ENCODE results near the gene S100A16. TPM values are rescaled to one million over a fixed set of nuclear protein-coding genes. Genes with fewer than 3 reads are reported as not detected.
"Not testable (repeated sequence)": the region's sequence is repeated elsewhere in the genome, so short reads cannot be mapped to it uniquely, and the experiment has no call there.

The S100A16 gene
- total and polyA plus RNA-seq, 2 donors (not counting 1 experiment from before 2014, with no cell fraction given) = 121 to 182 TPM

- Histone ChIP-seq H3K4me2 (ENCODE audit: extremely low read depth, insufficient read depth, low read length) (no peak overlapping the region), H2AFZ (ENCODE audit: low read length) (no peak overlapping the region), H3K27ac (ENCODE audit: insufficient read depth, low read length) (no peak overlapping the region)
Observed at GRCh38 chr1:153578490-153578889, 34.4 kb downstream of the S100A16 start.

GRCh38 chr1:153577624-153578051, 35.3 kb downstream of the S100A16 start:
- H3K4me1 ChIP-seq (ENCODE audit: control insufficient read depth, extremely low read depth, insufficient read depth, low read length) = peaks cover 16% of the 10 kb centered on the region
- no peaks in the 10 kb centered on the region for H3K79me2 ChIP-seq (ENCODE audit: control insufficient read depth, insufficient read depth, low read length)
- H3K27me3 ChIP-seq (ENCODE audit: control insufficient read depth, insufficient read depth, low read length) = no peaks in the 10 kb centered on the region
- no peaks in the 10 kb centered on the region for H3K9me3 ChIP-seq (ENCODE audit: control insufficient read depth, insufficient read depth, low read depth, low read length)
- no peak overlapping the region for H3K4me2 ChIP-seq (ENCODE audit: extremely low read depth, insufficient read depth, low read length)
- no peaks in the 10 kb centered on the region for H4K20me1 ChIP-seq (ENCODE audit: control insufficient read depth, extremely low read depth, insufficient read depth, low read length)
- H3K9ac ChIP-seq (ENCODE audit: insufficient read depth, low read length) = no peak overlapping the region
- H3K36me3 ChIP-seq (ENCODE audit: control insufficient read depth, insufficient read depth, low read length) = no peaks in the 10 kb centered on the region
- peak overlapping the region; percentile 51 for H2AFZ ChIP-seq (ENCODE audit: low read length)
- H3K4me3 ChIP-seq (replicated peaks in 1 of 4; ENCODE audit: control extremely low read depth in 1 of 4, insufficient read depth in 1 of 4, low read depth in 3 of 4, low read length in 4 of 4) = no peak overlapping the region
- TF ChIP-seq CTCF (conservative IDR thresholded peaks at IDR 0.05 in 1 of 2, IDR thresholded peaks at IDR 0.05 in 1 of 2; ENCODE audit: low read depth in 1 of 2, low read length in 2 of 2) = no peak
- no peak for TF ChIP-seq EZH2 (IDR thresholded peaks at IDR 0.05; ENCODE audit: low read length, missing control alignments)
- DNase-seq (ENCODE audit: low read depth in 2 of 2) = no peak
- no peak overlapping the region for H3K27ac ChIP-seq (ENCODE audit: insufficient read depth, low read length)

More at GRCh38 chr1:153578490-153578889, 34.4 kb downstream of the S100A16 start:
- Histone ChIP-seq H3K4me1 (ENCODE audit: control insufficient read depth, extremely low read depth, insufficient read depth, low read length) (peaks cover 11% of the 10 kb centered on the region), H3K36me3 (ENCODE audit: control insufficient read depth, insufficient read depth, low read length) (no peaks in the 10 kb centered on the region), H4K20me1 (ENCODE audit: control insufficient read depth, extremely low read depth, insufficient read depth, low read length) (no peaks in the 10 kb centered on the region), H3K9me3 (ENCODE audit: control insufficient read depth, insufficient read depth, low read depth, low read length) (no peaks in the 10 kb centered on the region), H3K9ac (ENCODE audit: insufficient read depth, low read length) (no peak overlapping the region), H3K79me2 (ENCODE audit: control insufficient read depth, insufficient read depth, low read length) (no peaks in the 10 kb centered on the region), H3K4me3 (replicated peaks in 1 of 4; ENCODE audit: control extremely low read depth in 1 of 4, insufficient read depth in 1 of 4, low read depth in 3 of 4, low read length in 4 of 4) (no peak overlapping the region), H3K27me3 (ENCODE audit: control insufficient read depth, insufficient read depth, low read length) (no peaks in the 10 kb centered on the region)
- peak in 1 of 2 donors; percentile 35 for DNase-seq (ENCODE audit: low read depth in 2 of 2)
- TF ChIP-seq CTCF (conservative IDR thresholded peaks at IDR 0.05 in 1 of 2, IDR thresholded peaks at IDR 0.05 in 1 of 2; ENCODE audit: low read depth in 1 of 2, low read length in 2 of 2) (no peak), EZH2 (IDR thresholded peaks at IDR 0.05; ENCODE audit: low read length, missing control alignments) (no peak)

- H3K4me3 ChIP-seq (replicated peaks in 1 of 4; ENCODE audit: control extremely low read depth in 1 of 4, insufficient read depth in 1 of 4, low read depth in 3 of 4, low read length in 4 of 4) = no peak overlapping the region
- H3K79me2 ChIP-seq (ENCODE audit: control insufficient read depth, insufficient read depth, low read length) = no peaks in the 10 kb centered on the region
- peaks cover 16% of the 10 kb centered on the region for H3K4me1 ChIP-seq (ENCODE audit: control insufficient read depth, extremely low read depth, insufficient read depth, low read length)
- H3K27me3 ChIP-seq (ENCODE audit: control insufficient read depth, insufficient read depth, low read length) = no peaks in the 10 kb centered on the region
- no peak overlapping the region for H3K27ac ChIP-seq (ENCODE audit: insufficient read depth, low read length)
- no peak overlapping the region for H3K4me2 ChIP-seq (ENCODE audit: extremely low read depth, insufficient read depth, low read length)
- no peak overlapping the region for H3K9ac ChIP-seq (ENCODE audit: insufficient read depth, low read length)
- no peak for DNase-seq (ENCODE audit: low read depth in 2 of 2)
- H3K36me3 ChIP-seq (ENCODE audit: control insufficient read depth, insufficient read depth, low read length) = no peaks in the 10 kb centered on the region
- H3K9me3 ChIP-seq (ENCODE audit: control insufficient read depth, insufficient read depth, low read depth, low read length) = no peaks in the 10 kb centered on the region
- TF ChIP-seq CTCF (conservative IDR thresholded peaks at IDR 0.05 in 1 of 2, IDR thresholded peaks at IDR 0.05 in 1 of 2; ENCODE audit: low read depth in 1 of 2, low read length in 2 of 2) (no peak), EZH2 (IDR thresholded peaks at IDR 0.05; ENCODE audit: low read length, missing control alignments) (no peak)
- H4K20me1 ChIP-seq (ENCODE audit: control insufficient read depth, extremely low read depth, insufficient read depth, low read length) = no peaks in the 10 kb centered on the region
- H2AFZ ChIP-seq (ENCODE audit: low read length) = no peak overlapping the region
Observed at GRCh38 chr1:153577138-153577537, 35.8 kb downstream of the S100A16 start.

GRCh38 chr1:153575497-153575896, 37.4 kb downstream of the S100A16 start:
- H3K36me3 ChIP-seq (ENCODE audit: control insufficient read depth, insufficient read depth, low read length); H2AFZ ChIP-seq (ENCODE audit: low read length); H3K9me3 ChIP-seq (ENCODE audit: control insufficient read depth, insufficient read depth, low read depth, low read length); H3K27ac ChIP-seq (ENCODE audit: insufficient read depth, low read length); H3K27me3 ChIP-seq (ENCODE audit: control insufficient read depth, insufficient read depth, low read length); H3K4me3 ChIP-seq (replicated peaks in 1 of 4; ENCODE audit: control extremely low read depth in 1 of 4, insufficient read depth in 1 of 4, low read depth in 3 of 4, low read length in 4 of 4); H3K9ac ChIP-seq (ENCODE audit: insufficient read depth, low read length); DNase-seq (ENCODE audit: low read depth in 2 of 2); H4K20me1 ChIP-seq (ENCODE audit: control insufficient read depth, extremely low read depth, insufficient read depth, low read length); H3K4me2 ChIP-seq (ENCODE audit: extremely low read depth, insufficient read depth, low read length); H3K79me2 ChIP-seq (ENCODE audit: control insufficient read depth, insufficient read depth, low read length): not testable (repeated sequence)
- H3K4me1 ChIP-seq (ENCODE audit: control insufficient read depth, extremely low read depth, insufficient read depth, low read length) = peaks cover 21% of the 10 kb centered on the region

- not testable (repeated sequence) for H3K27me3 ChIP-seq (ENCODE audit: control insufficient read depth, insufficient read depth, low read length); H3K36me3 ChIP-seq (ENCODE audit: control insufficient read depth, insufficient read depth, low read length); H3K27ac ChIP-seq (ENCODE audit: insufficient read depth, low read length); H3K4me3 ChIP-seq (replicated peaks in 1 of 4; ENCODE audit: control extremely low read depth in 1 of 4, insufficient read depth in 1 of 4, low read depth in 3 of 4, low read length in 4 of 4); H3K9ac ChIP-seq (ENCODE audit: insufficient read depth, low read length); DNase-seq (ENCODE audit: low read depth in 2 of 2); H3K79me2 ChIP-seq (ENCODE audit: control insufficient read depth, insufficient read depth, low read length); H2AFZ ChIP-seq (ENCODE audit: low read length); H3K4me2 ChIP-seq (ENCODE audit: extremely low read depth, insufficient read depth, low read length); H3K9me3 ChIP-seq (ENCODE audit: control insufficient read depth, insufficient read depth, low read depth, low read length); H4K20me1 ChIP-seq (ENCODE audit: control insufficient read depth, extremely low read depth, insufficient read depth, low read length)
- peaks cover 21% of the 10 kb centered on the region for H3K4me1 ChIP-seq (ENCODE audit: control insufficient read depth, extremely low read depth, insufficient read depth, low read length)
Observed at GRCh38 chr1:153575081-153575491, 37.9 kb downstream of the S100A16 start.
